SK-N-MC (cell line): ENCODE results near the gene LINGO1.

Experiments
- EZH2 ChIP-seq: fragments of 200-600 bp; sonication (generic); IDR thresholded peaks from one replicate; pipeline ENCODE4 v1.6.1; 2017; ENCODE audit warnings: antibody characterized with exemption
- FOXP2 ChIP-seq: optimal IDR thresholded peaks from 2 replicates; pipeline ENCODE3; 2011; ENCODE audit warnings: mild to moderate bottlenecking, moderate library complexity; ENCODE audit not compliant: insufficient read depth; ENCODE audit errors: extremely low read length, control extremely low read depth
- POLR2AphosphoS5 ChIP-seq: IDR thresholded peaks from 2 replicates; pipeline ENCODE4 v1.6.1; 2012; ENCODE audit warnings: mild to moderate bottlenecking, low read depth, low read length, borderline replicate concordance

- TF ChIP-seq EZH2 (no peak), POLR2AphosphoS5 (no peak), FOXP2 (no peak)
Measured at GRCh38 chr15:77654975-77655374, 22.3 kb upstream of the LINGO1 start.
